Head of caudate nucleus (tissue), 42 donors: ENCODE results near the gene MAD1L1.

ENCODE experiments used
- DNase-seq, 42 donors: peaks; one replicate each; pipeline versions ENCODE4 v3.0.0 to v3.0.0-alpha.2; 2020 to 2021; ENCODE audit warnings: mixed read lengths in 7 of 42
- intact Hi-C: fragments of 100-400 bp; cut with DNase I; formaldehyde crosslinking; loops from one replicate; pipeline ENCODE4 v1.15.0; 2022

Gene MAD1L1

DNA sequence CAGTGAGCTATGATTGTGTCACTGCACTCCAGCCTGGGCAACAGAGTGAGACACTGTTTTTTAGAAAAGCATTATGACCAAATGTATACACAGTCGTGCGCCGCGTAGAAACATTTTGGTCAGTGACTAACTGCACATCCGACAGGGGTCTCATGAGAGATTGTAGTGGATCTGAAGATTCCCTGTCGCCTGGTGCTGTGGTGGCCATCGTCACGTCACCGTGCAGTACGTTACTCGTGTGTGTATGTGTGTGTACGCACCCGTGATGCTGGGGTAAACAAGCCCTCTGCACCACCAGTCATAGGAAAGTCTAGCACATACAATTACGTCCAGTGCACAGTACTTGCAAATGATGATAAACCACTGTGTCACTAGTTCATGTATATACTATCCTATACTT, 453.3 kb downstream of the MAD1L1 start:
- intact Hi-C loops = no loop called here
- DNase-seq = peak in 2 of 42 donors; percentile 16 to 32

DNA sequence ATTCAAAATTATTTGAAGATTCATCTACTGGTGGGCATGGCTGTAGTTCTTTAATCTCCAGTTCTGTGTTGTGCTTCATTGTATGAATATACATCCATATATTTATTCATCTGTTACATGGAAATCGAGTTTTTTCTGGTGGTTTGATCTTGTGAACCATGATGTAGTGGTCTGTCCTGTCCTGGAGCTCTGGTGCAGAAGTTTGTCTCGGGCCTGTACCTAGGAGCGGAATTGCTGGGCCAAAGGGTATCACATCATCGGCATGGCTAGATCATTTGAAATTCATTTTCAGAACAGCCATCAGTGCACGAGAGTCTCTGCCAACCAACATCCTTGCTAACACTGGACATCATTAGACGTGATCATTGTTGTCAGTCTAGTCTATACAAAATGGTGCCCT, 455.6 kb downstream of the MAD1L1 start:
- DNase-seq = peak in 1 of 42 donors; percentile 18
- intact Hi-C loops = no loop called here

DNA sequence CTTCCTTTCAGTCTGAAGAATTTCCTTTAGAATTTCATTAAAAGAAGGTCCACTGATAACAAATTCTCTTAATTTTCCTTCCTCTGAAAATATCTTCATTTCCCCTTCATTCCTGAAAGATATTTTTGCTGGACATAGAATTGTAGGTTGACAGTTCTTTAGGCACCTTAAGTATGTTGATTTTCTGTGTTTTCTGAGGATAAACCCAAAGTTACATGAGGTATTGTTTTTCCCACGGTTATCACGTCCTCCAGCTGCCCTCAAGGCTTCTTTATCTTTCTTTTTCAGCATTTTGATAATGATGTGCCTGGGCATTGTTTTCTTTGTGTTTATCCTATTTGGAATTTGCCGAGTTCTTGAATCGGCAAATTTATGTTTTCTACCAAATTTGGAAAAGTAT, 457.4 kb downstream of the MAD1L1 start:
- DNase-seq = no peak
- intact Hi-C loops = no loop called here

DNA sequence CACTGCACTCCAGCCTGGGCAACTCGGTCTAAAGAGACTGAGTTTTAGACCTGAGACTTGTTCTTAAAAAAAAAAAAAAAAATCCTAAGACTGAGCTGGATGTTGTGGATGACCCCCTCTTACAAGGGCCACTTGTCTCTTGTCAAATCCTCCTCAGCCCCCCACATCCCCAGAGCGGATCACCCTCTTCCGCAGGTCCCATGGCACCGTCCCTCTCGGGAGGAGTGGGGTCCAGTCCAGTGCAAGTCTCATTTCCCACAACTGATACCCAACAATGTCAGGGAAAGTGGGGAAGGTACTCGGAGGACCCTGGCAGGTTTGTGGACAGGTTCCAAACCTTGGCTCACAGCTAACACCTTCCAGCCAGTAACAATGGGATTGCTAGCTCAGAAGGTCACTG, 462.4 kb downstream of the MAD1L1 start:
- intact Hi-C loops = no loop called here
- DNase-seq = peak in 3 of 42 donors; percentile 2 to 30 (median 23)

DNA sequence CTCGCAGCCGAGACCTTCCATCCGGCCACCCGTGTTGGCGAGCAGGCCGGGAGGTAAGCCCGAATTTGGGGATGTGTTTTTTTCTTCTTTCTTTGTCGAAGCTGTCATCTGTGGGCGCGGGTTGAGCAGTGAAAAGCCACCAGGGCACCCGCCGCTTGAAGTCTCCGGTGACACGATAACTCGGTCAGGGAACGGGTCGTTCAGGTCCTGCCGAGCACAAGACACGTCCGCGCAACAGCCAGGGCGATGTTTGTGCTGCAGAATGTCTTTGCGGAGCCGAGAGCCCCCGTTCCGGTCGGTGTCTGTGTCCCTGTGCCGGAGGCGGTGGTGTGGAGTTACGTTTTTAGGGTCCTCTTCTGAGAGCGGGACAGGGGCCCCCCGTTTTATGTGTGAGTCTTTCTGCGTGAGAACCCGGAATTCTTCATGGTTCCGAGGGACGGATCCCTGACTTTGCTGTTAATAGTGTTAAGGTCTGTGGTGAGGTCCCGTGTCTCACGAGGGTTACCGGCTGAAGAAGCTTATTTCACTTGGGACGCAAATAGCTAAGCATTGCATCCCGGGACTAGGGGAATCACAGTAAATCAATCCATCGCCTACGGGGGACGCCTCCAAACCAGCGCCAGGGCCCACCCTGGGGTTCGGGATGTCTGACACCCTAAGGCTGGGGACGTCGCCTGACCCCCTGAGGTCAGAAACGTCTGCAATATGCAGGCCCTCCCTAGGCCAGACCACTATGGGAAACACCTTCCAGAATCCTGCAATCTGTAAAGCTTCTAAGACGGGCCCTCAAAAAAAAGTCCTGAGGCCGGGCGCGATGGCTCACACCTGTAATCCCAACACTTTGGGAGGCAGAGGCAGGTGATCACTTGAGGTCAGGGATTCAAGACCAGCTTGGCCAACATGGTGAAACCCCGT, 463.2 kb downstream of the MAD1L1 start:
- peak in 2 of 42 donors; percentile 33 to 36 for DNase-seq
- intact Hi-C loops = no loop called here

DNA sequence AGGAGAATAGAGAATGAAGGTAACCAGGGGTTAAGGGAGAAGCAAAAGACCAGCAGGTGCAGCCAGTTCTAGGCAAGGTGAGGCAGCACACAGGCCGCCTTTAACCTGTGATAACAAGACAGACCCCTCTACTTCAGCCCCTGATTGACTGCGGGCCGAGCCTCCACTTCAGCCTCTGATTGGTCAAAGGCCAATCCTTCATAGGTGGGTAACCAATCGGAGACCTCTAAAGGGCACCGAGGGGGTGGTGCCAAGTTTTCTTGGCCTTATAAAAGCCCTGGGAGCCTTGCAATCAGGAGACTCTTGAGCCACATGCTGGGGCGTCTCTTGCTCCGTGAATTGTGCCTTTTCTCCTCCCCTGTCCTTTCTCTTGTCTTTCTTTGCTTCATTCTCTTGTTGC, 463.9 kb downstream of the MAD1L1 start:
- peak in 2 of 42 donors; percentile 10 to 16 for DNase-seq

DNA sequence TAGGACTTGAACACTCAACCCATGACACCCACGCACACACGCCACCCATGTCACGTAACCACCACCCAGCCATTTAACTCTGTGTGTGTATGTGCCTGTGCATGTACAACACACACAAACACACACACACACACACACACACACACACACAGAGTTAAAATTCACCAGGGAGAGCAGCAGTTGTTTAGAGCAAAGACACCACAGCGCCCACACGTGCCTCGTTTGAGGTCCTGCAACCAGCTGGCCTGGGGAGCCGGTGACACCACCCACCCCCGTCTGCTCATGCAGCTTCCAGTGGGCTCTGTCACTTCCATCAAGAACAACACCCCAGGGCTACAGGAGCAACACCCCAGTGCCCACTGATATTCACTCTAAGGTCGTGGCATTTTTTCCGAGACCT, 465.2 kb downstream of the MAD1L1 start:
- no peak for DNase-seq
- intact Hi-C loops = no loop called here

More for the DNA sequence above, 463.9 kb downstream of the MAD1L1 start:
- intact Hi-C loops = no loop called here
